CD4-positive, alpha-beta T cell treated with Interleukin-10 for 1 hour (primary cell): ENCODE data around the gene MUSK.

Experiments
- DNase-seq: peaks from one replicate; pipeline ENCODE4 v3.0.0-alpha.2; 2020

The MUSK gene

GRCh38 chr9:110700953-110701352 is 32.4 kb downstream of the MUSK start:
- no peak for DNase-seq

GRCh38 chr9:110703669-110704068 is 35.1 kb downstream of the MUSK start:
- no peak for DNase-seq

GRCh38 chr9:110707419-110707818 is 38.8 kb downstream of the MUSK start:
- no peak for DNase-seq

GRCh38 chr9:110710420-110710819 is 41.8 kb downstream of the MUSK start:
- DNase-seq, result no peak

GRCh38 chr9:110712955-110713354 is 44.4 kb downstream of the MUSK start:
- DNase-seq, result no peak

GRCh38 chr9:110714314-110714713 is 45.7 kb downstream of the MUSK start:
- DNase-seq, result no peak

- no peak for DNase-seq
These were observed 59.5 kb downstream of the MUSK start for GRCh38 chr9:110728058-110728457.

- no peak for DNase-seq
These were observed 61.0 kb downstream of the MUSK start for GRCh38 chr9:110729641-110730040.

- no peak for DNase-seq
These were observed 62.9 kb downstream of the MUSK start for GRCh38 chr9:110731437-110732028.

GRCh38 chr9:110738982-110739381 is 70.4 kb downstream of the MUSK start:
- DNase-seq, result no peak

- DNase-seq, result no peak
These were observed 74.3 kb downstream of the MUSK start for GRCh38 chr9:110742741-110743371.

- DNase-seq, result no peak
These were observed 76.3 kb downstream of the MUSK start for GRCh38 chr9:110744715-110745384.

GRCh38 chr9:110745676-110746075 is 77.1 kb downstream of the MUSK start:
- DNase-seq, result no peak

- no peak for DNase-seq
These were observed 77.8 kb downstream of the MUSK start for GRCh38 chr9:110746211-110746930.

- DNase-seq, result no peak
These were observed 79.8 kb downstream of the MUSK start for GRCh38 chr9:110748251-110748893.

GRCh38 chr9:110750272-110750671 is 81.7 kb downstream of the MUSK start:
- DNase-seq, result no peak

GRCh38 chr9:110751971-110752370 is 83.4 kb downstream of the MUSK start:
- DNase-seq, result no peak

- no peak for DNase-seq
These were observed 84.2 kb downstream of the MUSK start for GRCh38 chr9:110752766-110753165.

- DNase-seq, result no peak
These were observed 85.2 kb downstream of the MUSK start for GRCh38 chr9:110753731-110754231.

- no peak for DNase-seq
These were observed 86.6 kb downstream of the MUSK start for GRCh38 chr9:110755179-110755578.

GRCh38 chr9:110758201-110758600 is 89.6 kb downstream of the MUSK start:
- no peak for DNase-seq

- no peak for DNase-seq
These were observed 94.2 kb downstream of the MUSK start for GRCh38 chr9:110762783-110763182.

- DNase-seq, result no peak
These were observed 95.0 kb downstream of the MUSK start for GRCh38 chr9:110763568-110763967.
